ENCODE results near the gene SINHCAF.
"Not testable (repeated sequence)": the region's sequence is repeated elsewhere in the genome, so short reads cannot be mapped to it uniquely, and the experiment has no call there.

The SINHCAF gene

DNA sequence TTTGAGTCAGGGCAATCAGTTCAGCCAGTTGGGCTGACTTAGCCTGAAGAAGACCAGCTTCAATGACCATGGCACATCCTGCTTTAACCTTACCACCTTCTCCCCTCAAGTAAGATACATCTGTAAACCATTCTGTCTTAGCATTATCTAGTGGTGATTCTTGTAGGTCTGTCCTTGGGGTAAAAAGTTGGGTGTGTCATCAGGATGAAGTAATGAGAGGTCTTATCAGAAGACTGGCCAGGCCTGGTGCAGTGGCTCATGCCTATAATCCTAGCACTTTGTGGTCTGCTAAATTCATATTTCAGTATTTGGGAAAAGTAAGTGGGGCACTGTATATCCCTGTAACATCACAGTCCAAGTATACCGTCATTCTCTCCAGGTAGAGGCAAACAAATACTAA lies 19.1 kb downstream of the SINHCAF start:
- no peak for DNase-seq

DNA sequence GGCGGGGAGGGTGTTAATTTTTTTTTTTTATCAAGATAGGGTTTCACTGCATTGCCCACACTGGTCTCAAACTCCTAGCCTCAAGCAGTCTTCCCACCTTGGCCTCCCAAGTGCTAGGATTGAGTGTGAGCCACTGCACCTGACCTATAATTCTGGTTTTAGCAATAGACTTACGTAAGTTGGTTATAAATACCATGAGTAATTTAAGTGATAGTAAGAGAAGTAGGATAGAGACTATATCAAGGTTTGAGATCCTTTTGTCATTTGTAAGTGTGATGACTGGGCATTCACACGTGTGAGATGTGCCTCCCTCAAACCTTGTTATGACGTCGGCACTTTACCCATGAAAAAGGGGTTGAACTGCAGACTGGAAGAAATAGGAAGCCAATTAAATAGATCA lies 22.5 kb downstream of the SINHCAF start:
- DNase-seq: no peak

DNA sequence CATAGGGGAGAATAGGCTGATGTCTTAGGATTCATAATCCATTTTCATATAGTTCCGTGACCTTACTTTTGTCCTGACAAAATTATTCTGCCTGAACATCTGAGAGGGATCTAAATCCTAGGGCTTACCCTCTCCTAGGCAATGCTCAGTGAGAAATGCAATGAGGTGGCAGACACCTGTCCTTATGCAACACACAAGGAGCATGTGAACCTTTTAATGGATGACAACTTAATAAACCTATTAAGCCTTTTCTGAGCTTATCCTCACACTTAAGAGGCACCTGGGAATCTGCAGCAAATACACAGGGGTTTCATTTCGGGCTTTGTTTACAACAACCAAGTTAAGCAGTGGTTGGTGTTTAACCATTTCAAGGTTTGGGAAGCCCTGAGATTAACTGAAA lies 24.6 kb downstream of the SINHCAF start:
- DNase-seq: no peak

DNA sequence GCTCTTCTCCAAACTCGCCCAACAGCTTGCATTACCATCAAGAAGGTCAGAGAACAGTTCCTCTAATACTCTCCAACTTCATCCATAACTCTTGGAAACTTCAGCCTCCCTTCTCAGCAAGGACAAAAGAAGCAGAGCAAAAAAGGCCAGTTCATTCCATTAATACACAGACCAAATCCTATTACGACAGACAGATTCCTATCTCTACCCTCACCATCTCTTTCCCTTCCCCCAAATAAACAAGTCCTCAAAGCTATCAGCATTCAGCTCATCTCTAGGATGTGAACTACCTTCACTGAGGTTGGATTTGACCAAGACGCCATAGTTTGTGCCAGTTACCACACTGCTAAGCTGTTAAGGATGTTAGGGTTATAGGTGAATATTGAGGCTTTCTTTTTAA lies 25.2 kb downstream of the SINHCAF start:
- DNase-seq: no peak

DNA sequence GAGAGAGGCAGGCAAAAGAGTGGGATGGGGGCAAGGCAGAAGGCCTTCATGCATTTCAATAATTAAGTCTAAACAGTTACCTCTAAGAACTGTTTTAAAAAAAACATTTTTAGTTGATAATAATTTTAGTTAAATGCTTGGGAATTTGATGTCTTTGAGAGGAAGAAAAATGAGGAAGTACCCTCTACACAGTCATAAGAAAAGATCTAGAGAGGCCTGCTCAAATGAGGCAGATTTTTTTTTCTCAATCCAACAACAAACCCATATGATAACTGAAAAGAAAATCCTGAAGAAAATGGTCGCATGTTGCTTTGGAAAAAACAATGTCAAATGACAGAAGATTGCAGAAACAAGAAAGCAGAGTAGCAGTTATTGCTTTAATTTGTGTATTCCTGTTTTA lies 25.6 kb downstream of the SINHCAF start:
- DNase-seq: no peak

GRCh38 chr12:31298922-31299321 lies 27.0 kb downstream of the SINHCAF start:
- DNase-seq: no peak

DNA sequence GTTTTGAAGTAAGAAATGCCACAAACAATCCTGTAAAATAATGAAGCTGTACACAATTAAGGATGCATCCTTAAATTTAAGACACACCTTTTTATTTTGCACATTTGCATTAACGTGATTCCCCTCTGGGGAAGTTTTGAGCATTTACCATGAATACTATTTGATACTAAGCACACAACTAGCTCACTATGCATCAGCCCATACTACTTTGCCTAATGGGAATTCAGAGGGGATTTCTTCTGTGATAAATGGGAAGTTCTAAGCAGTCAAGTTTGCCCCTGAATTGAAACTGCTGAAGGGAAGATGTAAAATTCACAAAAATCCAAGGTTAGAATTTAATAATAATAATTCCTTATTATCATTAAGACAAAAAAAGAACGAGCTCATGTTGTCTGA lies 27.4 kb downstream of the SINHCAF start:
- no peak for DNase-seq

- DNase-seq: no peak
Observed at GRCh38 chr12:31297572-31298514, 28.1 kb downstream of the SINHCAF start.

DNA sequence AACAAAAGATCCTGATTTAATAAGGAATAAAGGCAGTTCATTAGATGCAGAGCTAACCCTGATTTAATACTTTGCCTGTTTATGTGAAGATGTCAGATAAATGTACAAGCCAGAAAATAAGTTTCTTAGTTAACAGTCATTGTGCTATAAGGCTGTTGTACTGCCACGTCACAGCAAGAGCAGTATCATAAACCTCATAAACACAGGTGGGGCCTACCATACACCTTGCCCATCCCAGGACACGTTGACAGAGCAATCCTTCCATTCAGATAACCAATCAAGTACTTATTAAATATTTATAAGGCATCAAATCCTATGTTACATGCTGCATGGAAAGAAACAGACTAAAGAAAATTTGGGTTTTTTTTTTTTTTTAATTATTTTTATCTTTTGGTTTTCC lies 36.5 kb downstream of the SINHCAF start:
- no peak for DNase-seq

- no peak for DNase-seq
Observed at GRCh38 chr12:31288381-31288780, 37.6 kb downstream of the SINHCAF start.

DNA sequence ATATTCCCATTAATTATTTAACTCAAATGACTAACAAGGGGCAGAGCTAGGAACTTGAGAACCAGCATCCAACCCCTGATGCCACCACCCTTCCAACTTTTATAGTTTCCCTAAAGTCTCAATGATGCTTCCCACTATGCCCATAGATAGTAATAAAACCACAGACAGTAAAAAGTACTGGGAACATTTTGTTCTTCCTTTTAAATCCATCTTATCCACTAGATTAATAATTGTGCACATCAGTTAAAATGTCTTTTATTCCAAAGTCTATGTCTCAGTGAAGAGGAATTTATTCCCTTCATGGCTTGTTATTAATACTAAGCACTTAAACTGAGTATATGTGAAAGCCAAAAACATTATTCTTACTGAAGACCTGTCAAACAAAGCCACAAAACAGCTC lies 45.8 kb downstream of the SINHCAF start:
- DNase-seq: no peak

DNA sequence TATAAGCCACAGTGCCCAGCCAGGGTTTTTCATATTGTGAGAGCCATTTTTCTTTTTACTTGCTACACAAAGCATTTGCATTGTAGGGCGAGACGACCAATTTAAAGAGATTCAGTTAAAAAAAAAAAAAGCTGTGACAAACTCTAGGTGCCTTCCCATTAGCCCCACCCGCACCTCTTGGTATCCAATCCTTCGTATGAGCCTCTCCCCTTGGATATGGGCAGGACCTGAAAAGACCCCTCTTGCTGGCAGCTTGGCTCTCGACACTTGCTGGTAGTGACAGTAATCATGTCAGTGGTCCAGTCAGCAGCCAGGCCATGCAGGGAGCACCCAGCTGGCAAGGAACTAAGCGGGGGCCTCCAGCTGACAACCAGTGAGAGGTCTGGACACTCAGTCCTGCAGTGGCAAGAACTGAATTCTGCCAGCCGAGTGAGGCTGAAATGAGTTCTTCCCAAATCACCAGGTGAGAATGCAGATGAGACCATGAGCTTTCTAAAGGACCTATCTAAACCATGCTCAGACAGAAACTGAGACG lies 46.5 kb downstream of the SINHCAF start:
- no peak for DNase-seq

DNA sequence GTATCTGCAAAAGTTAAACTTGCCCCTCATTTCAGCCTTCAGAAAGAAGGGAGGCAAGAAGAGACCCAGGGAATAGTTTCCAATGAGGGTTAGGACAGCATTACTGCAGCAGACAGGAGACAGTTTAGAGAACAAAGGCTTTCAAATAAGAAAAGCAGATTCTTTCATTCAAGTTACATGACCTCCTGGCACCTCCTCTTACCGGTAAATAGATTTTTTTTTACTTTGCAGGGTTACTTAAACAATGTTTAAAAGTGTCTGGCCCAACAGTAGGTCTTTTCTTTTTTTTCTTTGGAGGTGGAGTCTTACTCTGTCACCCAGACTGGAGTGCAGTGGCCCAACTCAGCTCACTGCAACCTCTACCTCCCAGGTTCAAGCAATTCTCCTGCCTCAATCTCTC lies 47.1 kb downstream of the SINHCAF start:
- no peak for DNase-seq

DNA sequence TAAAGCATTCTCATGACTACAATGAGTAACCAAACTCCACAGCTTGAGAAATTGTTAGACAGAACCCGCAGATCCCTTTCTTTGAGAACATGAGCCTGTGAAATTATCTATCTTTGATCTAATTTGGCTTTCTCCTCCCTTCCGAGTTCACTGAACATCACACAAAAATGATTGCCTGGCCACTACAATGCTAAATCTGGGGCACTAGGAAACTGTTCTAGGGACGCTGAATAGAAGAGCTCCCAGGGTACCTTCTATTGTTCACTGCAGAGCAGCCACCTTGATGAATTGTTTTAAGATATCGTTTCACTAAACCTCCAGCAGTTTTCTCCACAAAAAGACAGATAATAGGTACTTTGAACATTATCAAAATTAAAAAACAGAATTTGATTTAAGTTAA lies 47.5 kb downstream of the SINHCAF start:
- DNase-seq: no peak

GRCh38 chr12:31277081-31277480 lies 48.9 kb downstream of the SINHCAF start:
- no peak for DNase-seq

GRCh38 chr12:31275491-31275890 lies 50.5 kb downstream of the SINHCAF start:
- DNase-seq: no peak

DNA sequence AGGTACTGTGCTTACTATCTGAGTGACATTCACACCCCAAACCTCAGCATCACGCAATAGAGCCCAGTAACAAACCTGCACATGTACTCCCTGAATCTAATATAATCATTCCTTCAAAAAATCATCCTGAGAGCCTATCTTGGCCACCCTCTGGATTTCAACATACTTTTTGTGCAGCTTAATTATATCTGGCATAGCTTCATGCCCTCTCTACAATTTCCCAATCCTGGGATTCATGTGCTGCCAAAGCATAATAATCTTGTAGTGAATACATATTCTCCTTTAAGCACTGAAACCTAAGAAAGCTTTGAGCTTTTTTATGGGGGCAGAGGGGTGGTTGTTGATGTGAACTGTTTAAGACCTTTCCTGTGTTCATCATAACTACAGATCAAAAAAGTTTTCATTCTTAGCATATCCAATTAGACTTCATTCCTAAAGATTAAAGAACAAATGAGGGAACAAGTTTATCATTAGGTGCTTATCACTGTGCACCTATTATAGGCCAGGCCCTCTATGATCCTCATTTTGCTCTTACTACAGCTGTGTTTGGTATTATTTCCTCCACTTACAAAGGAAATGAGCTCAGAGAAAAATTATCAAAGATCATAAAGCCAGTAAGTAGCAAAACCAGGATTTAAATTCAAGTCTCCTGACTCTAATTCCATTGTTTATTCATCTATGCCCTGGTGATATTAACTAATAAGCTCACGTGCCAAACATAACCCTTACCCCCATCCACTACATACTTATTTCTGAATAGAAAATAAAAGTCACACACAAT lies 51.2 kb downstream of the SINHCAF start:
- no peak for DNase-seq

DNA sequence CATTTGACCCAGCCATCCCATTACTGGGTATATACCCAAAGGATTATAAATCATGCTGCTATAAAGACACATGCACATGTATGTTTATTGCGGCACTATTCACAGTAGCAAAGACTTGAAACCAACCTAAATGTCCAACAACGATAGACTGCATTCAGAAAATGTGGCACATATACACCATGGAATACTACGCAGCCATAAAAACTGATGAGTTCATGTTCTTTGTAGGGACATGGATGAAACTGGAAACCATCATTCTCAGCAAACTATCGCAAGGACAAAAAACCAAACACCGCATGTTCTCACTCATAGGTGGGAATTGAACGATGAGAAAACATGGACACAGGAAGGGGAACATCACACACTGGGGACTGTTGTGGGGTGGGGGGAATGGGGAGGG lies 52.2 kb downstream of the SINHCAF start:
- DNase-seq: not testable (repeated sequence)

- no peak for DNase-seq
Observed at GRCh38 chr12:31272607-31273225, 53.2 kb downstream of the SINHCAF start.

DNA sequence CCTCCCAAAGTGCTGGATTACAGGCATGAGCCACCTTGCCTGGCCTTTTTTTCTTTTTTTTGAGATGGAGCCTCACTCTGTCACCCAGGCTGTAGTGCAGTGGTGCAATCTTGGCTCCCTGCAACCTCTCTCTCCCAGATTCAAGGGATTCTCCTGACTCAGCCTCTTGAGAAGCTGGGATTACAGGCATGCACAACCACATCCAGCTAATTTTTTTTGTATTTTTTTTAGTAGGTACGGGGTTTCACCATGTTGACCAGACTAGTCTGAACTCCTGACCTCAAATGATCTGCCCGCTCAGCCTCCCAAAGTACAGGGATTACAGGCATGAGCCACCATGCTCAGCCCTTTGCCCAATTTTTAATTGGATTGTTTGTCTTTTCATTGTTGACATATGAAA lies 58.0 kb downstream of the SINHCAF start:
- DNase-seq: no peak

DNA sequence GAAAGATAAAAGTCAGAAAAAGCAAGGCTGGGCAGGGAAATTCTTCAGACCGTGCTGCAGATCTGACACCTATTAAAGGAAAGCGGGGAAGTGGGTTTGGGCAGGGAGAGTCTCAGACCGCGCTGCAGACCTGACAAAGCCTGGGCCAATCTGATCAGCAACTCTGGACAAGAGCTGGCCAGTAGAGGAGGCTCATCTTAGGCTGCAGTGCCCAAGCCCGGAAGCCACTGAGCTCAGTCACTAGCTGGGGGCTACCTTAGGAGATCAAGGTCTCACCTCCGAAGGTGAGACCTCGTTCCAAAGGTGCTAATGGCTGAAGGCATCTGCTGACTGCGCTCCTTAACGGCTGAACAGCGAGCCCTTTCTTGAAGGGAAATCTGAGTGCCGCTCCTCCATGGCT lies 60.2 kb downstream of the SINHCAF start:
- DNase-seq: no peak

DNA sequence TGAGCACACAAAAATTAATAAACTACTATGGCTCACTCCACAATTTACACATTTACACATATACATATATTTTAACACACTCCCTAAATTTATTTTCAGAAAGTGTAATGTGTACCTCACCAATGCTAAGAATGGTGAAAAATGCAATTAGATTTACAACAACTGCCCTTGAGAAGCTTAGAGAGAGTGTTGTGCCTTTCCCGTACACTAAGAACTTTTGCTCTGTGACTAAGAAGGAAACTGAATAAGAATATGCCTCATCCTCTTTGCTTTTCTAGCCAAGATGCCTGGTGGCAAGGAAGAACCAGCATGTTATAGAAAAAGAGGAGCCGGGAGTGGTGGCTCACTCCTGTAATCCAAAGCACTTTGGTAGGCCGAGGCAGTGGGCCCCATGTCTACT lies 62.3 kb downstream of the SINHCAF start:
- DNase-seq: no peak

DNA sequence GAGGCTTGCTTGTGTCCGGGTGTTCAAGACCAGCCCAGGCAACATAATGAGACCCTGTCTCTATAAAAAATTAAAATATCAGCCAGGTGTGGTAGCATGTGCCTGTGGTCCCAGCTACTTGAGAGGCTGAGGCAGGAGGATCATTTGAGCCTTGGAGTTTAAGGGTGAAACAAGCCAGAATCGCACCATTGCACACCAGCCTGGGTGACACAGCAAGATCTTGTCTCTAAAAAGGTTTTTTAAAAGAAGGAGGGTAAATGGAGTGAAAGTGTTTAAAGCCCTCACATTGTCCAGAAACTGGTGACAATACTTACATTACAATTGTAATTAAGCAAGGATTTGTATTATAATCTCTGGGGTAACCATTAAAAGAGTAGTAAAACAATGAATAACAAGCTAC lies 64.2 kb downstream of the SINHCAF start:
- no peak for DNase-seq

- DNase-seq: no peak
Observed at GRCh38 chr12:31260840-31261239, 65.1 kb downstream of the SINHCAF start.
